Heart right ventricle (tissue), 16 donors: Measurements from ENCODE around the gene ZNF160. TPM values are rescaled to one million over a fixed set of nuclear protein-coding genes. Genes with fewer than 3 reads are reported as not detected.

Source experiments
- ATAC-seq, 8 donors: fragments of 200-7000 bp; cut with Tn5 transposase; one replicate each; pipeline ENCODE4 v1.9.1; 2020; ENCODE audit warnings: mild to moderate bottlenecking in 8 of 8, moderate library complexity in 8 of 8, moderate number of reproducible peaks in 1 of 8
- DNase-seq, 2 donors: peaks; one replicate each; pipeline ENCODE4 v3.0.0-alpha.2; 2020
- H3K27ac ChIP-seq, 10 donors: fragments of 200-600 bp; sonication (generic) in 2 of 10; one replicate each; pipeline versions ENCODE4 v1.5.0 to v1.8.0; 2020 to 2022; ENCODE audit warnings: mild to moderate bottlenecking in 3 of 10
- H3K27me3 ChIP-seq, 7 donors: fragments of 200-600 bp; one replicate each; pipeline ENCODE4 v1.8.0; 2021 to 2022; ENCODE audit warnings: mild to moderate bottlenecking in 2 of 7
- H3K36me3 ChIP-seq, 9 donors: fragments of 200-600 bp; sonication (generic) in 1 of 9; one replicate each; pipeline versions ENCODE4 v1.5.0 to v1.8.0; 2020 to 2022; ENCODE audit warnings: mild to moderate bottlenecking in 2 of 9
- H3K4me1 ChIP-seq, 9 donors: fragments of 200-600 bp; sonication (generic) in 1 of 9; one replicate each; pipeline versions ENCODE4 v1.5.0 to v1.8.0; 2020 to 2022; ENCODE audit warnings: mild to moderate bottlenecking in 4 of 9
- H3K4me3 ChIP-seq, 10 donors: fragments of 200-600 bp; sonication (generic) in 2 of 10; one replicate each; pipeline versions ENCODE4 v1.5.0 to v1.8.0; 2020 to 2022; ENCODE audit warnings: mild to moderate bottlenecking in 7 of 10, moderate library complexity in 2 of 10
- H3K9me3 ChIP-seq, 11 donors: fragments of 200-600 bp in 10 of 11; sonication (generic) in 2 of 11; one replicate each; pipeline versions ENCODE4 v1.5.0 to v1.8.0; 2013 to 2022; ENCODE audit warnings: mild to moderate bottlenecking in 2 of 11, control low read depth in 1 of 11, moderate library complexity in 1 of 11
- CTCF ChIP-seq, 9 donors: fragments of 200-600 bp; sonication (generic) in 2 of 9; IDR thresholded peaks; one replicate each; pipeline versions ENCODE4 v1.5.0 to v1.8.0; 2021 to 2022; ENCODE audit warnings: antibody characterized with exemption in 9 of 9, mild to moderate bottlenecking in 5 of 9, moderate library complexity in 1 of 9
- WGBS, 2 donors: extraction: QIAGEN DNeasy Blood & Tissue Kit; methylation state at CpG; one replicate each; pipeline ENCODE4 v1.1.7; 2013; ENCODE audit warnings: inconsistent platforms in 1 of 2; 5-methylcytosine and 5-hydroxymethylcytosine counted together
- intact Hi-C, 10 donors: fragments of 100-400 bp; cut with DNase I; formaldehyde crosslinking; loops; one replicate each; pipeline versions ENCODE4 v1.11.1 to v1.14.2; 2022
- polyA plus RNA-seq, 2 donors: library from polyadenylated mRNA; stranded (reverse); fragments of 200-250 nt; gene quantifications; one replicate each; pipeline ENCODE4 v1.2.3, GENCODE V29; 2013
- total RNA-seq, 10 donors: library from RNA; stranded (reverse); fragmentation: NEBNext Ultra II Directional in 3 of 10; extraction: Animal tissue kit (Norgen Biotek cat#: 25700) in 3 of 10; gene quantifications; one replicate each; pipeline versions ENCODE4 v1.2.1 to v1.2.4, GENCODE V29; 2021 to 2023
- donor health status: Arrhythmogenic right ventricular cardiomyopathy.
- donor health status: ischemic (EF 13 %, LVEDD 7.1; RV severe dilation, severe dysfunction).
- donor health status: healthy with polysubstance abuse.
- donor health status: DM: no; HTN: yes; CAD: no.
- donor health status: DM: no; HTN: no; CAD: no.
- donor health status: ischemic (EF 25% LVEDD 6.9; RV normal size, moderate dysfunction).
- donor health status: ischemic (EF 25% LVEDD 5.7; RV mildly dilated, moderate dysfunction).
- donor health status: healthy.
- donor health status: DM: yes; HTN: yes; CAD: no.
- donor health status: Ischemic cardiomyopathy.
- donor health status: ischemic (EF 35%, LVEDD 5.7; RV mildly dilated, moderate dysfunction).
- donor health status: nonischemic (EF 11% LVEDD 7.7; RV severe dilation, severe dysfunction).
- donor health status: DM: yes; HTN: yes; CAD: no.
- donor health status: PGD.
- donor health status: ischemic (EF 29% LVEDD 5.4; RV normal size, mild dysfunction).
- donor health status: nonischemic (EF 23%, LVEDD 6.1; RV moderate dilation, normal function).

ZNF160 gene
- total and polyA plus RNA-seq, 12 donors, result 9.1 to 25.9 (median 18.5) TPM

GRCh38 chr19:53057904-53058580 lies 45.2 kb downstream of the ZNF160 start:
- DNase-seq, result peak; percentile 11 to 35
- H3K9me3 ChIP-seq, result peaks cover 0 to 92% (median 6%) of the 10 kb centered on the region in 11 donors

GRCh38 chr19:53055117-53055516 lies 48.1 kb downstream of the ZNF160 start:
- Histone ChIP-seq H3K9me3 (peaks cover 0 to 88% (median 0%) of the 10 kb centered on the region in 11 donors), H3K4me3 (no peak overlapping the region), H3K36me3 (no peaks in the 10 kb centered on the region), H3K27ac (no peak overlapping the region), H3K4me1 (peaks cover 0 to 13% (median 6%) of the 10 kb centered on the region in 9 donors), H3K27me3 (peaks cover 0 to 16% (median 0%) of the 10 kb centered on the region in 7 donors)
- 17 to 18% methylated on average over 2 of the region's 2 CpGs for WGBS, 2 donors
- intact Hi-C loops, result no loop called here
- TF ChIP-seq CTCF (IDR thresholded peaks at IDR 0.05), result no peak
- ATAC-seq (no peak), DNase-seq (no peak)

More at GRCh38 chr19:53057904-53058580, 45.2 kb downstream of the ZNF160 start:
- intact Hi-C loops, result no loop called here
- no peaks in the 10 kb centered on the region for H3K36me3 ChIP-seq
- no peak overlapping the region for H3K27ac ChIP-seq
- peaks cover 0 to 13% (median 6%) of the 10 kb centered on the region in 9 donors for H3K4me1 ChIP-seq
- peak overlapping the region in 9 of 10 donors; percentile 18 to 45 (median 34) for H3K4me3 ChIP-seq
- peak; percentile 57 to 88 (median 78) for ATAC-seq
- TF ChIP-seq CTCF (IDR thresholded peaks at IDR 0.05), result no peak
- peaks cover 0 to 16% (median 0%) of the 10 kb centered on the region in 7 donors for H3K27me3 ChIP-seq
- WGBS, 2 donors, result 2 to 3% methylated on average over 59 of the region's 59 CpGs

GRCh38 chr19:53047379-53047778 lies 55.8 kb downstream of the ZNF160 start:
- Histone ChIP-seq H3K4me1 (no peaks in the 10 kb centered on the region), H3K4me3 (no peak overlapping the region), H3K9me3 (peaks cover 0 to 81% (median 8%) of the 10 kb centered on the region in 11 donors), H3K27me3 (peaks cover 0 to 19% (median 0%) of the 10 kb centered on the region in 7 donors), H3K27ac (no peak overlapping the region), H3K36me3 (no peaks in the 10 kb centered on the region)
- no peak for TF ChIP-seq CTCF (IDR thresholded peaks at IDR 0.05)
- 79 to 92% methylated on average over 2 of the region's 2 CpGs for WGBS, 2 donors
- intact Hi-C loops, result no loop called here
- ATAC-seq (no peak), DNase-seq (no peak)

- no peak for DNase-seq
- Histone ChIP-seq H3K27me3 (peaks cover 0 to 19% (median 0%) of the 10 kb centered on the region in 7 donors), H3K4me3 (no peak overlapping the region), H3K4me1 (no peaks in the 10 kb centered on the region), H3K36me3 (no peaks in the 10 kb centered on the region), H3K9me3 (peaks cover 0 to 80% (median 8%) of the 10 kb centered on the region in 11 donors), H3K27ac (no peak overlapping the region)
- no peak for ATAC-seq
- WGBS, 2 donors, result 85% methylated on average over 16 of the region's 16 CpGs
- intact Hi-C loops, result no loop called here
- no peak for TF ChIP-seq CTCF (IDR thresholded peaks at IDR 0.05)
Observed at GRCh38 chr19:53045536-53045935, 57.7 kb downstream of the ZNF160 start.
